SK-N-DZ (cell line): ENCODE data around the gene QARS1. TPM values are rescaled to one million over a fixed set of nuclear protein-coding genes. Genes with fewer than 3 reads are reported as not detected.

Experiments
- DNase-seq: peaks from one replicate; pipeline ENCODE4 v3.0.0-alpha.2; 2015; ENCODE audit warnings: low spot score
- polyA plus RNA-seq, 2 experiments: library from polyadenylated mRNA; depleted of rRNA; stranded (reverse); fragments of >200 nt; gene quantifications; 2 replicates each; pipeline ENCODE4 v1.2.3, GENCODE V29; 2014

Gene QARS1
- 163 and 177 TPM in 2 replicates for polyA plus RNA-seq (2014; cell fraction: cytosol; rRNA removed)
- polyA plus RNA-seq (2014; cell fraction: nucleus; rRNA removed) = 347 and 470 TPM in 2 replicates

DNA sequence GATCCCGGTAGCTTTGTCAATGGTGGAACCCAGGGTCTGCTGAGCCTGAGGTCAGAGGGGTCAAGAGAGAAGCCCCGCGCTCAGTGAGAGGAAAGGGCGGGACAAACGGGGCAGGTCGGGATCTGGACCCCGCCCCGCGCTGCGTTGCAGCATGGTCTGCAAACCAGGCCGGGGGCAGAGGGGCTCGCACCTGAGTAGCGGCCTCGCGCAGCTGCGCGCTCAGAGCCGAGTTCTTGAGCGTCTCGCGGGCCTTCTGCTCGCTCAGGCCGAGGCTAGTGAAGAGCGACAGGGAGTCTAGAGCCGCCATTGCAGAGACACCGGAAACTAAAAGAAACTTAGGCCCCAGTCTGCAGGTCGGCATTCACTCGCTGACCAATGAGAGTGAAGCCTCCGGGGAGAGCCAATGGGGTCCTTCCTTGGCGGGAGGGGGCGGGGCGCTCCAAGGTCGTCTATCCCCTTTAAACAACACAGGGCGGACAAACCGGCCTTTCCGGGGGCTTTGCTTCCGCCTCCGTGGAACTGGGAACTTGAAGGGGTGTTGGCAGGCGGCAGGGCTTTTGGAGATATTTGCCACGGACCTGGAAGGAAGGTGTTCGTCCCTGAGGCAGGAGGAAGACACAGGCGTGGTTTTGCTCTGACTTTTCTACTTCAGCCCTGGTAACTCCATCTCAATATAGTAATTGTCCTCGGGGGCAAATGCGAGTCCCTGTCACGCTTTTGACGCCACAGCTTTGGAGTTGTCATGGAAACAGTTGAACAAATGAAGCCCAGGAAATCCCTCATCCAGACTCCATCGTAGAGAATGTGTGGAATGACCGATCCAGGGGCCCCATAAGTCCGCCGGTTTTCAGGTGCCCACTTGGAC lies at the start of gene QARS1:
QARS1 (minus strand) TSS at position 331 of the 865 bp plus-strand sequence; CDS start at position 307, 24 bp downstream.
- peak; percentile 88 for DNase-seq

DNA sequence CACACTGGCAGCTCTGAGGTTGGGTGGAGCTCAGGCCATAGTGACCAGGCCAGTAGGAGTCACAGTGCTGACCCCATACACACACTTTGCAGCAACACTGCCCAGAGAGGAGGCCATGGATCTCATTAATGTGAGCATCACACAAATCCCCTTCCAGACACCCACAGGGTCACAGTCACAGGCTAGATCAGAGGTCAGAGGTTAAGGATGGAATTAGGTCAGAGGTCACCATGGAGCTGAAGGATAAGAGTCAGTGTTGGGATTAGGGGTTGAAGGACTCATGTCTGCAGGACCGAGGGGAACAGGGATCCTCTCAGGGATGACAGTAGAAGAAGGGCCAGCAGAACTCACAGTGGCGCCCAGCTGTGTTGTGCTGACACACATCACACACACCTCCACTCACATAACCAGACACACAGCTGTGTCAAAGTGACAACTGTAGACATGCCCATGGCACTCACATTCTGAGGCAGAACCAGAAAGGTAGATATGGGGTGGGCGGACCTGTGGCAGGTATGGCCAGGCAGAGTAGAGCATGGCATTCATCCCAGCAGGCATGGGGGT lies 48.9 kb upstream of the QARS1 start:
- no peak for DNase-seq

DNA sequence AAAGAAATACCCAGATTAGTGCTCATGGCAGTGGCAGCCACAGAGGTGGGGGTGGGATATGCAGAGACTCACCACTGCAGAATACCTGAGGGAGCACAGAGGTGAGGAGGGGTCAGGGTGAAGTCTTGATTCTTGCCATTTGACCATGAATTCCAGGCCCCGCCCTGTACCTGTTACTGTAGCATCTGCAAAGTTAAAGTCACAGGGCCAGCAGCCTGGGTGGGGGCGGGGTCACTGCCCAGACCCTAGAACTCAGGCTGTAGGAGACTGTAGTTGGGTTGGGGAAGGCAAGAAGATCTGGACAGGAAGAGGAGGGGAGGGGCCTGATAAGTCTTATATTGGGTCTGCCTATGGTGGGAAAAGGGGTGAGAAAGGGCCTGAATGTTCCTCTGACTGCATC lies 47.1 kb upstream of the QARS1 start:
- DNase-seq = no peak

DNA sequence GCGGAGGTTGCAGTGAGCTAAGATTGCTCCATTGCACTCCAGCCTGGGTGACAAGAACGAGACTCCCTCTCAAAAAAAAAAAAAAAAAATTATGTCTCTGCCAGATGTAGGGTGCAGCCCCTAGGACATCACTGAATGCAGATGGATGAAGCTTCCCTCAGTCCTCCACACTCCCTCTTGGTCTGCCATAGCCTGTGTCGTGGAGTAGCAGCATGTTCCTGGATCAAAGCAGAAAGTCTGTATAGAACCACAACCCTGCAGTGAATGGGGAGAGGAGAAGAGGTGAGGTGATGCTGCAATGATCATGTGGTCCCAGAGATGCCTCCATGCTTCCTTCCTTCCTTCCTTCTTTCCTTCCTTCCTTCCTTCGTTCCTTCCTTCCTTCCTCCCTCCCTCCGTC lies 43.6 kb upstream of the QARS1 start:
- no peak for DNase-seq

DNA sequence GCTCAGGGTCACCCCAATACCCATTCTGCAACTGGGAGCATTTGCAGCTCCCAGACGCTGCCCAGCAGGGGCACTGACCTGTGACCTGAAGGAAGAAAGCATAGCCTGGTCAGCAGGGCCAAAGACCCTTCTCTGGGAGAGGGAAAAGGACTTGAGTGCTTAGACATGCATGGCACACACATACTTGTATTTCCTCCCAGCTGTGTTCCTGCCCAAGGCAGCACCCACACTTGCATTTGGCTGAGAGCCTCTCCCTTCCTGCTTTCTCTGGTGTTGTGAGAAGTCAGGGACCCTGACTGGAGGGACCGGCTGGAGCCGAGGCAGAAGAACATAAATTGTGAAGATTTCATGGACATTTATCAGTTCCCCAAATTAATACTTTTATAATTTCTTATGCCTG lies 35.5 kb upstream of the QARS1 start:
- no peak for DNase-seq

DNA sequence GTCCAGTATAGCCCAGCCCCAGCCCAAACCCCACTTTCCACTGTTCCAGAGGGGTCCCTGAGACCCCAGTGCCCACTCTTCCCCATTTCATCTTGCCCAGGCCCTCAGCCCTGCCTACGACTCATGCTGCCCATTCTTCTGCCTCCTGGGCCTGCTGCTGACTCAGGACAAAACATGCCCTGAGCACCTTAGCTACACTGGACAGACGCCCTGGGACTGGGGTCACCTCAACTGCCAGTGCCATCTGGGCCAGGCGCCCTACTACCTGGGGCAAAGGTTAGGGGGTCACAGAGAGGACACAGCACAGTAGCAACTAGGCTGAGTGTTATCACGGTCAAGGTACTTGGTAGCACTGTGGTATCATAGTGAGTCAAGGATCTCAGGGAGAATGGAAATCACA lies 30.9 kb upstream of the QARS1 start:
- DNase-seq = no peak

DNA sequence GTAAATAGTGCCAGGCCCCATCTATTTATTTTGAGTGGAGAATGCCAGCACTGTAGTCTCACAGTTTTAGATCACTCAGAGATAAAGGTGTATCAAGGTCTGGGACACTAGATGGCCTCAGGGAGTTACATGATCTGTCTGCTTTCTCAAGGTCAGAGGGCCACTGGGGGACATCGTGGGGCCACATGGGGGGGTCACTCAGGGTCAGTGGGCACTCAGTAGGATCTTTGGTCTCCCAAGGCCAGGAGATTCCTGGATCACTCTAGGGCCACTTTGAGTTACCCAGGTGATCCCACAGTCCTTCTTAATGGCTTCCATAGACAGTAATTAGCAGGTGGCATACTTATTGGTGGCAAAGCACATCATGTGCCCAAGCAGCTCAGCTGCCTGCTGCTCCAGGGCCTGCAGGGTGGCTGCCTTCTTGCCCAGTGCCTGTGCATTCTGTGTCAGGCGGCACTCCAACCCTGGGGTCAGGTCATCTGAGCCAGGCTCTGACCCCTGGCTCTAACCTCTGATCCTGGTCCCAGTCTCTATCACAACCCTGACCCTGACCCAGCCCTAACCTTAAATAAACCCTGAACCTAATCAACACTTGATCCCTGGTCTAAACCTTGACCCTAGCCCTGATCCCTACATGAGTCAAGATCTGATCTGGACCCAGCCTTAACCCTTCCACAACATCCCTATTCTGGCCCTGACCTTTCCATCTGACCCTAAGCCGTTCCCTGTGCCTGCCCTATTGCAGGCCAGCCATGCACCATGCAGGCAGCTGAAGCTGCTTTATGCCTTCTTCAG lies 30.1 kb upstream of the QARS1 start:
- DNase-seq = no peak

DNA sequence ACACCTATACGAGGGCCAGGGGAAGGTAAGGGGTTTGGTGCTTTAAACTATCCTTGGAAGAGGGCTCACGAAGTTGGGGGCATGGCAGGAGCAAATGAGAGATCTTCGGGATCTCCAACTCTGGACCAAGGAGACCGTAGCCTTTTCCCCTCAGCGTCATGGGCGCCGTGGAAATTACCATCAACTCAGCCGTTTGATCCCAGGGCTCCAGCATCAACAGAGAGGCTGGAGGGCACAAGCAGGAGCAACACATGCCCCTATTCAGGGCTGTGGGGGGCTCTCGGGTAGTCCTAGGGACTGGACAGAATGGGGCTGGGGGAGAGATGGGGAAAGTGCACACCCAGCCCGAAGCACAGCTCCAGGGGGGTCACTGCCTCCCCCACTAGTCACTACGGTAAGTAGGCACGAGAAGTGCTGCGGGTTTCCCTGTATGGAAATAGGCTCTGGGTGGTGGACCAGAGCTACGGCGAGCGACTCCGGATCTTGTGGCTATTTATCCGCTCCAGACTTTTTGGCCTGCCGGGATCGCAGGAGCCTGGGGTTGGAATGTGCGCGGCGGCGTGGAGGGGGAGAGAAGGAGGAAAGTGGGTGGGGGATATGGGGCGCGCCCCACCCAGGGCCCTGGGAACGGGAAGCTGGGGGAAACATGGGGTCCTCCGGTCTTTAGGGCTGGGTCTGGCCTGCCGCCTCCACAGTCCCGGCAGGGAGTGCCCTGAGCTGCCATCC lies 28.8 kb upstream of the QARS1 start:
- peak; percentile 78 for DNase-seq

DNA sequence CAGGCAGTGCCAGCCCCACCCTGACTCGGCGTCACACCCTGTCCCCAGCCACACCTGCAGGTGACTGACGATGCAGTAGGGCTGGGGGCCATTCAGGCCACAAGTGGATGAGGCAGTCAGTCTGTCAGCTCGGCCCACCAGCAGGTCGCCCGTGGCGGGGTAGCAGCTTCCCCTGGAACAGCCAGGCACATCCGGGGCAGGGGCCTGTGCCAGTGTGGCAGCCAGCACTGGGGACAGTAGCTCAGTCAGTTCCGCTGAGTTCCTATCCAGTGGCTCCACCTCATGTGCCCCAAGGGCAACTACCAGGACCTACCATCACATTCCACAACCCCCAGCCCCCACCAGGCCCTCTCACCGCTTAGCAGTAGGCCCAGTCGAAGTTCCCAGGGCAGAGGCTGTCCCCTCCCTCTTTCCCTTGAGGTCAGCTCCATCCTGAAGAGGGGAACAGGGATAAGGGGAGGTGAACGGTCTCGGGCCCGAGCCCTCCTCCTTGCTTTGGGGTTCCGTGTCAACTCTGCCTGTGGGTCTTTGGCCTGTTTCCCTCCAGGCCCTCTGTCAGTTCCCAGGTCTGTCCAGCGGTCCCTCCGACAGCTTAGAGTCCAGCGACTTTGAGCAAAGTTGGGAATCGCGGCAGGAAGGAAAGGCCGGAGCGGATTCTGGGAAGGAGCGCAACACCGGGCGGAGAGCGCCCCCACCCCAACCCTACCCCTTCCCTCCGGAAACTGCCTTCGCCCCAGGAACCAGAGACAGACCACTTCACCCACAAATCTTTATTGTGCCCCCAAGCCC lies 28.1 kb upstream of the QARS1 start, which contains the start of gene LAMB2:
LAMB2 (minus strand) TSS at position 614 of the 789 bp plus-strand sequence; CDS start at position 431, 183 bp downstream.
- DNase-seq = peak; percentile 54

DNA sequence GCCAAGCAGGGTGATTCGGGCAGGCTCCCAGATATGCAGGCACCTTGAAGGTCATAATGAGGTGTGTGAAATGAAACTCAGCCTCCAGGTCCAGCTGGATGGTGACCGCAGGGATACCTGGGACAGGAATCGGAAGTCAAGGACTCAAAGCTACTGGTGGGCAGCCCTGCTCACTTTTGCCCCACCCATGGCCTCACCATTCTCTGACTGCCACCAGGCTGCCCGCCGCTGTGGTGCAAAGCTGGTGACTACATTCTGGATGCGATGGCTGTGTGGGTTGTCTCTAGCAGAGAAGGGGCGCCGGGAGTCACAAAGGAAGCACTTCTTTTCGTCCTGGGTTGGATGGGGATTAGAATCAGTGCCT lies 27.5 kb upstream of the QARS1 start:
- no peak for DNase-seq

DNA sequence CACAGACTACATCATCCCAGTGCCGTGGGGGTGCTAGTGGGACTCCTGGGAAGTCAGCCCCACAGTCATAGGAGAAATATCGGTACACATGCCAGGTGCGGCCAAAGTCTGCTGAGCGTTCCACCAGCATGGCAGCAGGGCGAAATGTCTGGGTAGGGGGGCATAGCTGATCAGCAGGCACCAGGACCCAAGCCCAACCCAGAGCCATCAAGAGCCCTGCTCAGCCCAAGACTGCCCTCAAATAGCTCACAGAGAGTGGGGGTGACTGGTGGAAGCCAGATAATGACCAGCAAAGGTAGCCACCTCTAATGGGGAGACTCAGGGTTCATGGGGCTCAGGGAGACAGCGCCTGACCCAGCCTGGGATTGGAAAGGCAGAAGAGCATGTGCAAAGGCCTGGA lies 27.0 kb upstream of the QARS1 start:
- DNase-seq = no peak

DNA sequence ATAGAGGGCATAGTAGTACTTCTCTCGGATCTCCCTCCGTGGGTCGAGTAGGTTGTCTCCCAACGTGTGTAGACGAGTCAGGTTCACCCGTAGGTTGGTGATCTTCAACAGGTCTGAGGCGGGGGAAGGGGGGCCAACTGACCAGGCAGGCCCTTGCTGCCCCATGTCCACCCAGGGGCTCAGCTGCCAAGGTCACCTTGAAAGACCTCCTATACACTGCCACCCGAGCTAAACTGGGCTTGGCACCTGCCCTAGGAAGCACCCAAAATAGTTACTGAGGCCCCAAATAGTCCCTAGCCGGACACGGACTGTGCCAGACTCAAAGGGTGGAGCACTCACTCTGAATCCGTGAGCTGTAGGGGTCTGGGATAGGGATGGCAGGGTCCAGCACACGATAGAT lies 26.5 kb upstream of the QARS1 start:
- no peak for DNase-seq

DNA sequence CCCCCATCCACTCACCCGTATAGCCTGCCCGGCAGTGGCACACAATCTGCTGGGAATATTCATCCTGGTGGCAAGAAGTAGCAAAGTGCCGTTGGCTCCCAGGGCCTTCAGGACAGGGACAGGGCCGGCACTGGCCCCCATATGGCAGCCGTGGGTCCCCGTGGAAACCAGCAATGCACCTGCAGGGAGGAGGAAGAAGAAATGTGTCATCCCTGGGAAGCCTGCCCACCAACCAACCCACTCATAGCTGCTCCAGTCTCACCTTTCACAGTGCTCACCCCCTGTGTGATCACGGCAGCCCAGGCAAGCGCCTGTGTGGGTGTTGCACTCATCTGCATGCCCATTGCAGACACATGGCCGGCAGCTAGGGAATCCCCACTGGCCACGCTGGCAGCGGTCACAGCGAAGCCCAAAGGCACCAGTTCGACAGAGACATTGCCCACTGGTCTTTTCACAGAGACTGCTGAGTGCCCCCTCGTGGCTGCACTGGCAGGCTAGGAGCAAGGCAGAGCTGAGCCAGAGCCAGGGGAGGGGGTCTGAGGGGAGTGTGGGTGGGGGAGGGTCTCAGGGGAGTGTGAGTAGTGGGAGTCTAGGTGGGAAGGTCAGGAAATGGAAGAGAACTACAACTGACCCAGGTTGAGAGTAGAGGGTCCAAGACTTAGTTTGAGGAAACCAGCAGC lies 20.6 kb upstream of the QARS1 start:
- no peak for DNase-seq

DNA sequence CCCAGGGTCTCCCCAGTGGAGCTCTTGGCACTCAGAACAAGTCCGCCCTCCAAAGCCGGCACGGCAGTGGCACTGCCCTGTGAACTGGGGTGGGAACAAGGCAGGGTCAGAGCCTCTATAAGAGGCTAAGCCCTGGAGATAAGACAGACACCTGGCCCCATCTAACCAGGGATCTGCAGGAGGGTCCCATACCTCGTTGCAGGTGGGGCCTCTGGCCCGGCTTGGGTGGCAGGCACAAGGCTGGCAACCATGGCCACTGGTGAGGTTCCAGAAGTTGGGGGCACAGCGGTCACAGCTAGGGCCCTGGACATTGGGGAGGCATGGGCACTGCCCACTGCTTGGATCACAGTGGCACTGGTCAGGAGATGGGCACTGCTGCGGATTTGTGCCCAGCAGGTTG lies 19.6 kb upstream of the QARS1 start:
- no peak for DNase-seq

DNA sequence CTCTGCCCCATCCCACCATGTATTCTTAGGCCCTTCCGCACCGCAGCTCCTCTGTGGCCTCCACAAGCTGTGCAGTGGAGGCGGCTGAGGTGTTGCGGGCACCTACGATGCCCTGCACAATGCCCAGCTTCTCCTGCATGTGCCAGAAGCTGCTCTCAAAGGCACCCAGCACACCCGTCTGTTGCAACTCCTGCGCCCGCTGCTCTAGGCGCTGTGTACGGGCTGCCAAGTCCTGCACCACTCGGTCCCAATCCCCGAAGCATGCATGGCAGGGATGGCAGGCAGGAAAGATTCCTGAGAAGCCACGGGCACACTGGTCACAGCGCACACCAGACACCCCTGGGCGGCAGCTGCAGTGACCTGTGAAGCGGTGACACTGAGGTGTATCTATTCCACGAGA lies 19.1 kb upstream of the QARS1 start:
- DNase-seq = no peak

DNA sequence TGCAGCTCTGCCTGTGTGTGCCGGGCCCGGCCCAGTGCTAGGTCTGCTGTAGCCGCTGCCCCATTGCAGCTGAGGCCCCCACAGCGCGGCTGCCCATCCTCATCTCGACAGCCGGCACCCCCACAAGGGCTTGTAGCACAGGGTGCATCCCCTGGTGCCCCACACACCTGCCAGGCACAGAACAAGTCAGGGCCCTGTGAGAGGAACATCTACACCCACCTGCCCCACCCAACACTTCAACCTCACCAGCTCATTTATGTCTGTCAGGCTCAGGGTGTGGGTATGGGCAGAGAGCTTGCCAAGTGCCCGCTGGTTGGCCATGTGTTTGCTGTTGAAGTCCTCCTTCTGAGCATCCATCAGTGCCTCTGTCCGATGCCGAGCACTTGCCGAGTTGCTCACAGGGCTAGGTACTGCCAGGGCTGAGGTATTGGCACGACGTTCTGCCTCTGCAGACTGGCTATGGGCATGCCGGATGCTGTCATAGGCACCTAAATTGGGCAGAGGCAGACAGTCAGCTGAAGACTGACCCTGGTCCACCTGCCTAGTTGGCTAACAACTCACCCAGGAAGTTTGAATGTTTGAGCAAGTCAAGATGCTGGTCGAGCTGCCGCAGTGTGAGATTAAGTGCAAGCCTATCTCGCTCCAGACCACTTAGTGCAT lies 18.5 kb upstream of the QARS1 start:
- no peak for DNase-seq

DNA sequence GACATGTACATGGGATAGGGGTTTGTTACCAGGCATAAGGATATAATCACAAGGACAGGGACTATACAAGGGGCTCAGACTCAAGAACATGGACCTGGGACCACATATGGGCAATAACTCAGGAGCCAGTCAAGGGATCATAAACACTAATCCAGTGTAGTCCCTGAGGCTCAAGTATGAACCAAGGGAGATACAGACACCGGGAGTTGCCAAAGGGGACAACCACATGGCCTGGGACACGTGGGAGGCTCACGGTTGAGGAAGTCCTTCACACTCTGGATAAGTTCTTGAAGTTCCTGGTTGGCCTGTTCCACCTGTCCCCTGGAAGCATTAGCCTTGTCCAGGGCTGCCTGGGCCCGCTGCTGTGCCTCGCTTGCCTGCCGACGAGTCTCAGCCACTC lies 17.9 kb upstream of the QARS1 start:
- no peak for DNase-seq

DNA sequence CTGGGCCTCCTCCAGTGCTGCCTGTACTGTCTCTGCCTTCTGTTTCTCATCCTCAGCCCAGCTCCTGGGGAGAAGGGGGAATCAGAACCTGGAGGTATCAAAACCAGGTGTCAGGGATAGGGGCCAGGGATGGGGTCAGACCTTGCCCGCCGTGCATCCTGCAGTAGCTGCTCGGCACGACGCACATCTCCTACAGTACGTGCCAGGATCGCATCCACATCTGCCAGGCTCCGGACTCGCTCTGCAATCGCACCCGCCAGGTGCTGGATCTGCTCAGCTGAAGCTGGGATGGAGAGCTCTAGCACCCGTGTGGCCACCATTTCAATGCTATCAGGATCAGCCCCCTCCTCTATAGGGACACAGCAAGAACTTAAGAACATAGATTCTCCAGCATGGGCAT lies 17.5 kb upstream of the QARS1 start:
- no peak for DNase-seq

DNA sequence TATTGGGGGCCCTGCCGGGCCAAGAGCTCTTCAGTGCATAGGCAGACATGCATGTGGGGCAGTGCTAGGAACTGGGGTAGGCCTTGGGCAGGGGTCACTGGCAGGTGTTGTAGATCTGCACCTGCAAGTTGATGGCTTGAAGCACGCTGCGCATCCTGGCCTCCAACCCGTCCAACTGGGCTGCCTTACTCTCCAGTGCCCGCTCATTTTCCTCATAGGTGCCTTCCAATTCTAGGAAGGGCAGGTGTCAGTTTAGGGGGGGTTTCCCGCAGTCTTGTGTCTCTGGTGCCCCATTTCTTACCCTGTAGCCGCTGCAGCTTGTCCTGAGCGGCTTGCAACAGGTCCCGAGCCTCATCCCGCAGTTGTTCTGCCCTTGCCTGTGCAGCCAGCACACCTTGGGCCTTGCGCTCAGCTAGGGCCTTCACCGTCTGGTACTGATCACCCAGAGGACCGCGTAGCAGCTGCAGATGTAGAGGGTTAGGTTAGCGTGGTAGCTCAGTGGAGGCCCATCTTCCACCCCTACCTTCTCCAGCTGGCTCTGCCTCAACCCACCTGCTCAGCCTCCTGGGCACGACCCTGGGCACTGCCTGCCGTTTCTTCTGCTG lies 16.7 kb upstream of the QARS1 start:
- no peak for DNase-seq
